PC-9 (cell line): ENCODE data around the gene TECTB. TPM values are rescaled to one million over a fixed set of nuclear protein-coding genes. Genes with fewer than 3 reads are reported as not detected.

Experiments used
- BruUV-seq: library from RNA; stranded (reverse); fragments of 400-500 nt; replicated peaks from 2 replicates; lab custom pipeline; 2021; lab: Mats Ljungman, UMichigan
- CTCF ChIA-PET: fragments of 300-600 bp; sonication (Branson Sonifier 250); formaldehyde crosslinking; loops from one replicate; lab custom pipeline; 2022; ENCODE audit warnings: antibody characterized with exemption; lab: Charles Lee
- POLR2A ChIA-PET: fragments of 300-600 bp; sonication (Branson Sonifier 250); formaldehyde crosslinking; loops from one replicate; lab custom pipeline; 2022; ENCODE audit warnings: antibody characterized with exemption; ENCODE audit not compliant: unreplicated experiment; lab: Charles Lee
- DNase-seq, 2 experiments: peaks; one replicate each; pipeline versions ENCODE4 v3.0.0 to v3.0.0-alpha.2; 2015 to 2022; ENCODE audit warnings: mixed read lengths in 1 of 2
- H2AFZ ChIP-seq: fragments of 200-600 bp; sonication (generic); 2 replicates; pipeline ENCODE4 v1.8.1; 2017; ENCODE audit warnings: antibody characterized with exemption
- H3F3A ChIP-seq: fragments of 200-600 bp; sonication (generic); 2 replicates; pipeline ENCODE4 v1.8.1; 2017; ENCODE audit warnings: antibody characterized with exemption, mild to moderate bottlenecking, low read depth; ENCODE audit not compliant: insufficient read depth
- H3K27ac ChIP-seq: fragments of 200-600 bp; sonication (generic); 2 replicates; pipeline ENCODE4 v1.6.1; 2016; ENCODE audit warnings: mixed run types
- H3K27me3 ChIP-seq: fragments of 200-600 bp; sonication (generic); 2 replicates; pipeline ENCODE4 v1.6.1; 2016; ENCODE audit warnings: low read depth, mixed run types; ENCODE audit not compliant: insufficient read depth
- H3K36me3 ChIP-seq: fragments of 200-600 bp; sonication (generic); 2 replicates; pipeline ENCODE4 v1.6.1; 2016; ENCODE audit warnings: low read depth, mixed run types
- H3K4me1 ChIP-seq: fragments of 200-600 bp; sonication (generic); replicated peaks from 2 replicates; pipeline ENCODE4 v1.6.1; 2016; ENCODE audit warnings: mixed run types; ENCODE audit not compliant: insufficient read depth
- H3K4me2 ChIP-seq: fragments of 200-600 bp; sonication (generic); 2 replicates; pipeline ENCODE4 v1.6.1; 2017; ENCODE audit warnings: mixed run types
- H3K4me3 ChIP-seq: fragments of 200-600 bp; sonication (generic); 2 replicates; pipeline ENCODE4 v1.6.1; 2016; ENCODE audit warnings: mixed run types
- H3K79me2 ChIP-seq: fragments of 200-600 bp; sonication (generic); 2 replicates; pipeline ENCODE4 v1.6.1; 2017; ENCODE audit warnings: low read depth, mixed run types
- H3K9me2 ChIP-seq: fragments of 200-600 bp; sonication (generic); 2 replicates; pipeline ENCODE4 v1.8.1; 2017; ENCODE audit warnings: mild to moderate bottlenecking; ENCODE audit not compliant: insufficient read depth
- H3K9me3 ChIP-seq: fragments of 200-600 bp; sonication (generic); 2 replicates; pipeline ENCODE4 v1.8.1; 2016; ENCODE audit warnings: low read depth; ENCODE audit not compliant: insufficient read depth
- H4K20me1 ChIP-seq: fragments of 200-600 bp; sonication (generic); 2 replicates; pipeline ENCODE4 v1.8.1; 2017; ENCODE audit not compliant: insufficient read depth
- CTCF ChIP-seq: fragments of 200-600 bp; sonication (generic); conservative IDR thresholded peaks from 2 replicates; pipeline ENCODE4 v1.6.1; 2017; ENCODE audit warnings: mixed run types, antibody characterized with exemption, mild to moderate bottlenecking, moderate library complexity
- EZH2 ChIP-seq: fragments of 200-600 bp; sonication (generic); IDR thresholded peaks from 2 replicates; pipeline ENCODE4 v1.8.0; 2017; ENCODE audit warnings: antibody characterized with exemption, low read depth
- intact Hi-C: fragments of 100-400 bp; cut with micrococcal nuclease; formaldehyde crosslinking; loops from one replicate; pipeline ENCODE4 v1.10.0; 2022; ENCODE audit not compliant: unreplicated experiment
- total RNA-seq: library from RNA; stranded (reverse); gene quantifications from 2 replicates; pipeline ENCODE4 v1.2.3, GENCODE V29; 2021

Gene TECTB
- total RNA-seq, 1 experiment from 2014 or later: not detected

- Histone ChIP-seq H3K4me2 (no peak overlapping the region), H3K27ac (no peak overlapping the region), H4K20me1 (no peaks in the 10 kb centered on the region), H3F3A (no peaks in the 10 kb centered on the region), H3K79me2 (no peaks in the 10 kb centered on the region), H2AFZ (no peak overlapping the region), H3K4me1 (no peaks in the 10 kb centered on the region), H3K9me3 (no peaks in the 10 kb centered on the region), H3K4me3 (no peak overlapping the region), H3K27me3 (no peaks in the 10 kb centered on the region), H3K9me2 (no peaks in the 10 kb centered on the region), H3K36me3 (no peaks in the 10 kb centered on the region)
- ChIA-PET POLR2A (no interaction called here), CTCF (no interaction called here)
- intact Hi-C loops: no loop called here
- DNase-seq: no peak
- BruUV-seq: no TSS peak
- no peak for TF ChIP-seq CTCF
- no peak for TF ChIP-seq EZH2
Observed at GRCh38 chr10:112279433-112279832, 3.8 kb upstream of the TECTB start.

GRCh38 chr10:112280205-112280921 lies 2.8 kb upstream of the TECTB start:
- DNase-seq: no peak
- H3K4me2 ChIP-seq: no peak overlapping the region
- no TSS peak for BruUV-seq
- H3K79me2 ChIP-seq: no peaks in the 10 kb centered on the region
- no peak for TF ChIP-seq CTCF
- TF ChIP-seq EZH2: no peak
- H3F3A ChIP-seq: no peaks in the 10 kb centered on the region
- H3K27ac ChIP-seq: no peak overlapping the region
- no peaks in the 10 kb centered on the region for H3K9me3 ChIP-seq
- no peaks in the 10 kb centered on the region for H3K27me3 ChIP-seq
- no peaks in the 10 kb centered on the region for H3K36me3 ChIP-seq
- H4K20me1 ChIP-seq: no peaks in the 10 kb centered on the region
- H3K4me3 ChIP-seq: no peak overlapping the region
- CTCF ChIA-PET: no interaction called here
- H2AFZ ChIP-seq: no peak overlapping the region
- H3K9me2 ChIP-seq: no peaks in the 10 kb centered on the region
- POLR2A ChIA-PET: no interaction called here
- intact Hi-C loops: no loop called here
- no peaks in the 10 kb centered on the region for H3K4me1 ChIP-seq

- no TSS peak for BruUV-seq
- Histone ChIP-seq H3K4me1 (no peaks in the 10 kb centered on the region), H4K20me1 (no peaks in the 10 kb centered on the region), H3K27ac (no peak overlapping the region), H3K27me3 (no peaks in the 10 kb centered on the region; the same call in 1 of the 2 replicates), H3K36me3 (no peaks in the 10 kb centered on the region), H3K4me2 (no peak overlapping the region), H3K9me3 (no peaks in the 10 kb centered on the region), H3K4me3 (no peak overlapping the region), H2AFZ (no peak overlapping the region), H3K79me2 (no peaks in the 10 kb centered on the region), H3K9me2 (no peaks in the 10 kb centered on the region), H3F3A (no peaks in the 10 kb centered on the region)
- TF ChIP-seq CTCF (no peak), EZH2 (no peak)
- intact Hi-C loops: no loop called here
- DNase-seq: no peak
- ChIA-PET POLR2A (interaction anchor here (0.7 kb wide), 1 partner anchor 9 kb away, joined by 7 read pairs; no protein-coding TSS in a partner anchor), CTCF (no interaction called here)
Observed at GRCh38 chr10:112282086-112282485, 1.1 kb upstream of the TECTB start.
